ENCODE measurements around the gene MRPS14.

MRPS14 gene

DNA sequence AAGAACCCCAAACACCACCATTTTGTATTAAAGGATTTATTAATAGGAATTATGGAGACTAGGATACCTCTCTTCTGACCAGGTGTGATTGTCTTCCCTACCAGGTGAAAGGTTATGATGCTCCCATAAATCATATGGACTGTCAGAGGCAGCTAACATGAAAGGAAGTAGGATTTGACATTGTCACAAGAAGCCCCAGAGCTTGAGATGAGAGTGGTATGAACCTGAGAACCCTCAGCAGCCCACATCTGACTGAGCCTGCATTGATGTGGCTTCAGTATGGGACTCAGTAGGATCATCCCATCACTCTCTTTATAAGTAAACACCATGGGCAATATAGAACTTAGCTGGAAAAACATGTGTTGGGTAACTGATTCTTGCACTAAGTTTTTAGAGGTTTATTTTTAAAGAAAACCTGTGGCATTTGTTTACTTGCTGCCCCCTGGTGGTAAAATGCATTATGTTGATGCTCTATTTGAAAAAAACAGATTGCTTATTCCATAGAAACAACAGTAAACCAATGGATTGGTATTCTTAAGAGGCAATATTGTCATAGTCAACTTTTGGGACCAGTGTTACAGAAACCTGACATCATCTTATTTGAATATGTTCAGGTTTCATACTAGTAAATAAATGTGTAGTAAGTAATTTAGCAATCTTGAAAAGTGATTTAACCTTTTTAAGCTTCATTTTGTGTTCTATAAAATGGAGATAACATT, 40.1 kb downstream of the MRPS14 start:
- DNase-seq, result no peak

DNA sequence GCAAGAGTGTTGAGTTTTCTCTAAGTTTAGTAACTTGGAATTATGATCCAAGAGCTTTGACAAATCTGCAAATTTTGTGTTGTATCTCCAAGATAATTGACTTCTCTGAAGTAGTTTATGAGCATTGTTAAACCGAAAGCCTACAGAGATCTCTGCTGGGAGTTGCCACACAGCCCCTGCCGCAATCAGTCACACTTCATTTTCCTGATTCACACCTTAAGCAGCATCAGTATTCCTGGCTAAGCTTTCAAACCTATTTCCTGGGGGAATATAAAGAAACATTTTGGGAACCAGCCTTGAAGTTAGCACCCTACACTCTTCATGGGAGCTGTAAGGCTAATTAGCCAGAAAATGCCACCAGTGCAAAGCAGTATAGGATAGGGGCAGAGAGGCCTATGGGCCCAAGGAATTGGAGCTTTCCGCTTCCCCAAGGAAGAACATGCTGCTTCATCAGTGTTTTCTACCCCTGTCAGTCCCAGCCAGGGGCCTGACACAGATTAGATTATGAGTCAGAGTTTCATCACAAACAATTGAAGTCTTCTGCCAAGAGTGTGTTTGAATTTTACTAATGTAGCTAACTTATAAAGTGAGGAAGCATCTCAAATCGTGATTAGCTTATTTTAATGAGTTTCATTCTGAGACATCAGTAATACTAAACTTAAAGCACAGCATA, 46.7 kb downstream of the MRPS14 start:
- DNase-seq, result no peak

DNA sequence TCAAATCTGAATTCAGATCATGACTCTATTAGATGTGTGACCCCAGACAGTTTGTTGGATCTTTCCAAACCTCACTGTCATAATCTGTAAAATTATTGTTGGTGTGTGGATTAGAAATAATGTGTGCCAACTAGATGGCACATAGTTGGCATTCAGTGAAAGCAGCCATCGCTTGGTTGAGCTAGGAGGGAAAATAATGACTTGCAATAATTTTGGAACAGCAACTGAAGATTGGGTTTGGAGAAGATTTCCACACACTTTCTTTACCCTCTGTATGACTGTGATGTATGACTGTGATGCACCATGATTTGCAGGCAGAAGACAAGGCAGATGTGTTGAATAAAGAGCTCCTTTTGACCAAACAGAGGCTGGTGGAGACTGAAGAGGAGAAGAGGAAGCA, 47.5 kb downstream of the MRPS14 start:
- DNase-seq, result no peak

DNA sequence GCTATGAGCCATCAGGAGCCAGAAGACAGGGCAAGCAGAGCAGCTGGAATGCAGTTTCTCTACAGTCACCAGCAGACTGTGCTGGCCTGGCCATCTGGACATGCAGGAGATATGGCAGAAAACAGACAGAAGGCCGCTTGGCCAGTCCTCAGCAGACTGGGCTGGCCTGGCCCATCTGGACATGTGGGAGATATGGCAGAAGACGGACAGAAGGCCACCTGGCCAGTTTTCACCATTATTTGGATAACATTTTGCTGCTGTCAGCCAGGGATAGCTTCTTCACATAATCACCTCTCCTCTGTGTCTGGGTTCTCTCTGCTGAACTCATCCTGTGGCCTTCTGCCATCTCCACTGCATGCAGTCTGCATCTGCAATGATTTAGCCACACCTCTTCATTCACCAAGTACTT, 48.5 kb downstream of the MRPS14 start:
- no peak for DNase-seq

DNA sequence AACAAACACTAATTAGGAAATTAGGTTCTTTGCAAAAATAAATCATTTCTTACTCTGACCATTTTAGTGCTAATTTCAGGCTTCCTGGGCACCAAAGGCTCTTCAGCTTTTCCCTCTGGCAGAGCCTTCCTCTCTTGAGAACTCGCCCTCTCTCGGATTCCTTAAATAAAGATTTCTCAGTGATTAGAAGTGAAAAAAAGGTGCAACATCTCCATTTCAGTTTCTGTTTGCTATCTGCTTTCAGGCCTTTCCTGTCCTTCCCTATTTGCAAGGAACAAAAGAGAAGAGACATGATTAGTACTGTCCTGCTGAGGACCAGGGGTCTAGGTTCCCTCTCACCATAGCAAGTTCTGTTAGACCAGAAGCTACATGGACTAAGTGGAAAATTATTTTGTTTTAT, 51.3 kb downstream of the MRPS14 start:
- DNase-seq, result no peak

DNA sequence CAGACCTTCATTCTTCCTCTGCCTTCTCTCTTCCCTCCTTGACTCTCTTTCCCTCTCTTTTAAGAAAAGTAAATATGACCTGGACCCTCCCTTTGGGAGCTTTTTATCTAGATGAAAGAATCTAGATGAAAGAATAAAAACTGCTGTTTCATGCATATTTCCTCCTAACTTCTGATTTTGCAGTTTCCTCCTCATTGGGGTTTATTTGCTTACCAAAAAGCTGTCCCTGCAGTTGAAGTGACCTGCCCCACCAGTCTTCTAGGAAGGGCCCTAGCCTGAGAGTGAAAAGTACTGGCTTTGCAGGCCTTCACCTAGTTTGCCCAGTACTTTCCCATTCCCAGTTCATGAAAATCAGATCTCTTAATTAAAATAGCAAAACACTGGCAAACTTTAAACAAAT, 51.8 kb downstream of the MRPS14 start:
- no peak for DNase-seq

DNA sequence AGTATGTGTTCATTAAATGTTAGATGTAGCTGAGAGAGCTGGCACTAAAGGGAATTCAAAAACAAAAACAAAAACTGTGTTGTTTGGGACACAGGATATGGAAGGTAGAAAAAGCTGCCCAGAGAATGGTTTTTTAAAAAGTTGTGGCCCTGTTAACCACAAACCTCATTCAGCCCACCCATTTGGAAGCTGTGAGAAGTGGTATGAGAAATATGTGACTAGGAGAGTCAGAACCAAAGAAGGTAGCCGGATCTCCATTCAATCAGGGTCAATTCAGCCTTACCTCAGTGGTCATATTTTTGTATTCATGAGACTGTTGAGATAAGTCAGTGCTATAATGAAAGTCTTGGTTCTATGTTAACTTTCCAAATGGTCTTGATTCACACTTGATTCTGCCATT, 53.2 kb downstream of the MRPS14 start:
- DNase-seq, result no peak

DNA sequence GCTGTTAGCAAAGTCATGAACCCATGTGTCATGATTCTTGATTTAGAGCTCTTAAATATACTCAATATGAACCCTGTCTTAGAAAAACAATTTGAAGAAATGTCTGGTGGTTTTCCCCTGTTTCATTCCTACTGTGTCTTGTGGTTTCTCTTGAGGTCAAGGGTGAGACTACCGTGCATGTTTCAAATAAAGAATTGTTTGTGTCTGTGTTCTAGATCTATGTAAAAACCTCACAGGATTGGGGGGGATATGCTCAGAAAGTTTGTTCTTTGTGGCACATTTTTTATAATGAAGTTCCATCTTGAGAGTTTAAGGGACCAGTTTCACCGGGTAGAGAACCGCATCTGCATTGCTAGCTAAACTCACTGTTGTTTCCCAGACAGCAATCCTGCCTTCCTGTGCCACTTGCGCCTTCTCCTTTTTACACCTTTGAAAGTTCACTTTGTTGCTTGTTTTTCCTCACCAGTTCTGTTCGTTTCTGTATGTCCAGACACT, 54.4 kb downstream of the MRPS14 start:
- DNase-seq, result peak; percentile 56

DNA sequence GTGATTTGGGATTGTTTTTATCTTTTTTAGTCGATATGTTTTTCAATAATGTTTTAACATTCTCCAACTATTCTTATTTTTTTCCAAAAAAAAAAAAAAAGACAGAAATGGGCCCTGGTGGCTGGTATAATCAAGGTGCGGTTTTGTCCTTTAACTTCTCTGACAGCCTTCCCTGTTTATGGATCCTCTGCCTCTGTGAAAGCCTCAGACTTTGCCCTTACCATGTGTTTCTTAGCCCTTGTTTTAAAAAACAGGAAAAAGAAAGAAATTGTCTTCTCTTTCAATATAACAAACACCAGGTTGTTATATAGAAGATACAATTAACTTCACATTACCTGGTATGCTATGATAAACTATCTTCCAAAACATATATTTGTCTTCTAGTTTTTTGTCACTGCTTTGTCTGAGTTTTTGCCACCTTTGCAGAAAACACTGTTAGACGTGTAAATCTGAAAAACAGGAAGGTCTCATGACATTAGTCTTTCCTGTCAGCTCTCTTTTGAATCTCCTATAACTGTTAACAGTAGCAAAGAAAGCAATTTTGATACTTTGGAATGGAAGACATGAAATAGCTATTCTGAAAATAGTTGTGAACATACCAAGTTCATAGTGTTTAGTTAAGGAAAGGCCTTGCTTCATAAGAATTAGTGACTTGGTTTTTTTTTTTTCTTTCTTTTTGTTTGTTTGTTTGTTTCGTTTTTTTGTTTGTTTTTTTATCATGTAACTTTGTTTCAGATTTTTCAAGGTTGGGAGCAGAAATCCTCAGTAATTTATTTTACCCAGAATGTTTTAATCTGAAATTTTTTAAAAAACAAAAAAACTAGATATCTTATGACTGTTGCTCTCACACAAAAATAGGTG, 55.1 kb downstream of the MRPS14 start:
- no peak for DNase-seq

DNA sequence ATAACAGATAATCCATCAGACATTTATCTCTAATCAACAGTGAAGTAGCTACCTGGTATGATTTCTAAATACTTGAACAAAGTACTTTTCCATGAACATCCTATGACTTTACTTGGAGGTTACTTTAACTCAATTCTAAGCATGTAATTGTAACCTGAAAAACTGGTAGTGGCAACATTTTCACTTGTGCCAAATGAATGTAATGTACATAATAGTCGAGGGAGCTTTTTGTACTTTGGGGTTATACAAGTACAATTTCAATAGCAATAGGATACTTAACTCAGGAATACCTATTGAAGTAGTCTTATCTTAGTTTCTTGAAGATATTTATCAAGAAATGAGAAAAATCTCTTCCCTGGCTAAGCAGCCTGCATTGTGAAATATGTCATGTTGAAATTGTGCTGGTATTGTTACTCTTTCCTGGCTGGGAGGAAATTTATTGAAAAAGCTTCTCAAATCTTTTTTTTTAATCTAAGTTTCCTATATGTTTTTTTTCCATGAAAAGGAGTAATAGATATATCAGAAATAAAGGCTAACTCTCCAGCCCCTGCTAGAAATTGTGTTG, 57.1 kb downstream of the MRPS14 start:
- no peak for DNase-seq

DNA sequence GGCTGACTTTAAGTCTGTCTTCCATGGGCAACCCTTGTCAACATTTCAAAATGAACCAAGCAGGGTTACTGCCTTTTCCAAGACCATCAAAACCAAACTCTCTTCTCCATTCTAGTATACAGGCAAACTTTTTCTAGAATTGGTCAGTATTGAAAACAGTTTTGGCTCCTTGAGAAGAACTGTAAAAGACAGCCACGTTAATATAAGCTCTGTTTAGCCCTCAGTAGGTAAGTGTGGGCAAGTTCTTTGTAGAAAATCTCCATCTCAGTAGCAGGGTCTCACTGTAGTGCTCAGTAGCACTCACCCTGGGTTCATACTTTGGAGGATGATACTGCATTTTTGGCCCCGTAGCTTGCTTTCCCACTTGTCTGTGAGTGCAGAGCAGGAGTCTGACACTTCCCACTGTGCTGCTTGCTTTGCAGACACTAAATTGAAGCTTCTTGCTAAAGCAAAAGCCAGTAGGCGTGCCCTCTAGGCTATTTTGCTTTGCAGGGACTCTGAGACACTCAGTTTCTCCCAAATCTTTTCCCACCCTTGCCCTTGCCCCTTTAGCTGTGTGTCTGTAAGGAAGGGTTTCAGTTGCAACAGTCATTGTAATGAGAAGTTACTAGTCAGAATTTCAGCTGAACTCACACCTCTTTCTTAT, 57.7 kb downstream of the MRPS14 start:
- DNase-seq, result peak; percentile 75

DNA sequence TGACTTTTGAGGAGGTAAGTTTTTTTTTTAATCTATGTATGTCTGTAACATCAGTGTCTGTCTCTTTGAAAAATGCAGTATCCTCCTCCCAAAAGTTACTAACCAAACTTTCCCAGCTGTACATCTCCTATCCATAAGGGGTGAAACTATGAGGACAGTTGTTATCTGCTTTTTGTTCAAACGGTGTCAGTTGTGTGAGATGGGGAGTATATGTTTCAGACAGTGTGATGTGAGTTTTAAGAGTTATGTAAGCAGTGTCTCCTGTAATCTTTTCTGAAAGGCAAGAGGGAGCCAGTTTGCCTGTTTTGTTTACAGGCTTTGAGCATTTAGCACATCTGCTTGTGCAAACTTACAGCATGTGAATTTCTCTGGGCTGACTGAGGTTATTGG, 58.3 kb downstream of the MRPS14 start:
- DNase-seq, result no peak

DNA sequence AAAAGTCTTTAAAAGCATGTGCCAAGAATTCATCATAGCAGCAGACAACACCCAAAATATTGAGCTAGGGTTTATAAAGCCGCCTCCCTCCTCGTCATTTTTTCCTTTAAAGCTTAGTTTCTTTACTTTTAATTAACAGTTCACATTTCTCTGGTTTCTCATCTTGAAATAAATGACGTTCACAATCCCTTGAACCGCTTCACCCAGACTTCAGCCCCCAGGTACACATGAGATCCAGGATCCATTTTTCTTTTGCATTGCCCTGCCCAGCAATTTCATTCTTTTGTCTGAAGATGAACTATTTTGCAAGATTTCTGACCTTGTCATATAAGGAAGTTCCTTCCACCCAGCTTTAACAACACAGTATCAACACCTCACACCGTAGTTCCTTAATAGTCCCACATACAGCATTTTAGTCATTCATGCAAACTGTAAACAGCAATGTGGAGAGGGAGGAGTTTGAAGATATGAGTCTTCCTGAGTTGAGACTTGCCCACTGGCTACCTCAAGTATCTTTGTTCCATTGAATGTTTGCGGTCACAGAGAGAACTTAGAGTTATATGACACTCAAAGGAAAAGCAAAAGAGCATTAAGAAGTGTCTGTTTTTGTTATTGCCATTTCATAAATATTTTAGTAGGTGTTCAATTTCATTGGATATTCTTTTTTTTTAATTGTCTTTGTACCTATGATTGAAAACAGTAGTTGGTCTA, 58.8 kb downstream of the MRPS14 start:
- DNase-seq, result no peak

DNA sequence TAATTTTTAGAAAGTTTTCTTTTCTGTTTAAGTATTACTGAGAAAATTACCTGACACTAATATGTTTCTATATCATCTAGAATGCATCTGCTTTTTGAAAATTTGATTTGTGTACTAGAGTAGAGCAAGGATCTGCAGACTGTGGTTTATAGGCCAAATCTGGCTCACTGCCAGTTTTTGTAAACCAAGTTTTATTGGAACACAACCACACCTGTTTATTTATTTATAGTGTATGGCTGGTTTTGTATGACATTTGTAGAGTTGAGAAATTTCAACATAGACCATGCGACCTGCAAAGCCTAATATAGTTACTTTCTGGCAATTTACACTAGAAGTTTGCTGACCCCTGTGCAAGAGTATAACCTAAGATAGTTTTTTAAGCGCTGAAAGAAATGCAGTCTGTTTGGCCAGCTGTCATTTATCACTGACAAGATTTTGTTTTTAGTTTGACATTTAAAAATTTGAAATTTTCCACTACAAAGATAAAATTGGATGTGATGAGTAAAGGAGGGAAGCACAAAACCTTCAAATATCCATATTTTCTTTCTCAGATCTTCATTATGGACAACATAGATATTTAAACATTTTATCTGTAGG, 59.6 kb downstream of the MRPS14 start:
- DNase-seq, result no peak
